AG09319 (cell line): ENCODE results near the gene PRKAG2.

Experiments used
- DNase-seq: peaks from one replicate; pipeline ENCODE4 v3.0.0-alpha.2; 2010; ENCODE audit warnings: low read depth; ENCODE audit errors: extremely low read depth
- CTCF ChIP-seq: IDR thresholded peaks from 2 replicates; pipeline ENCODE4 v1.5.1; 2011; ENCODE audit warnings: low read depth, mild to moderate bottlenecking, inconsistent platforms, low read length, moderate library complexity

The PRKAG2 gene

GRCh38 chr7:151508991-151509390 lies 367.9 kb downstream of the PRKAG2 start:
- no peak for TF ChIP-seq CTCF

GRCh38 chr7:151507806-151508205 lies 369.1 kb downstream of the PRKAG2 start:
- no peak for DNase-seq
- no peak for TF ChIP-seq CTCF

More at GRCh38 chr7:151508991-151509390, 367.9 kb downstream of the PRKAG2 start:
- no peak for DNase-seq

GRCh38 chr7:151506901-151507382 lies 370.0 kb downstream of the PRKAG2 start:
- DNase-seq: no peak
- no peak for TF ChIP-seq CTCF
